ENCODE data around the gene NFIB.

GRCh38 chr9:14198047-14198840 is 115.7 kb downstream of the NFIB start:
- TF ChIP-seq CTCF (conservative IDR thresholded peaks at IDR 0.05 in 1 of 2, IDR thresholded peaks at IDR 0.05 in 1 of 2; ENCODE audit: extremely low read depth in 1 of 2, insufficient read depth in 1 of 2, low read depth in 1 of 2, low read length in 2 of 2) (no peak), EZH2 (IDR thresholded peaks at IDR 0.05; ENCODE audit: borderline replicate concordance, low read length) (no peak)

Measured in mammary epithelial cell (primary cell).